Nephron (organoid): ENCODE data around the gene SETD1B.
"Not testable (repeated sequence)": the region's sequence is repeated elsewhere in the genome, so short reads cannot be mapped to it uniquely, and the experiment has no call there.

Experiments used
- H3K27ac Mint-ChIP-seq, 3 experiments: 2 replicates each; pipeline ENCODE4 v1.8.0; 2020; ENCODE audit warnings: mixed read lengths in 3 of 3, mild to moderate bottlenecking in 2 of 3, moderate library complexity in 1 of 3
- H3K27me3 Mint-ChIP-seq: 2 replicates; pipeline ENCODE4 v1.8.0; 2021; ENCODE audit warnings: low read depth, mild to moderate bottlenecking, moderate library complexity, mixed read lengths
- H3K36me3 Mint-ChIP-seq: 2 replicates; pipeline ENCODE4 v1.8.0; 2020; ENCODE audit warnings: low read depth, mixed read lengths
- H3K4me1 Mint-ChIP-seq: 2 replicates; pipeline ENCODE4 v1.8.0; 2020; ENCODE audit warnings: mixed read lengths
- H3K4me3 Mint-ChIP-seq, 3 experiments: 2 replicates each; pipeline ENCODE4 v1.8.0; 2020; ENCODE audit warnings: mild to moderate bottlenecking in 3 of 3, mixed read lengths in 3 of 3, moderate library complexity in 2 of 3
- H3K9me3 Mint-ChIP-seq: 2 replicates; pipeline ENCODE4 v1.8.0; 2020; ENCODE audit warnings: mixed read lengths
- TF ChIP-seq, protein P1 (sequence below), 3 experiments: fragments of 200-600 bp; sonication (generic); IDR thresholded peaks; one replicate each; pipeline ENCODE4 v1.5.0; 2021; ENCODE audit warnings: antibody characterized with exemption in 3 of 3; ENCODE audit not compliant: unreplicated experiment in 3 of 3

SETD1B gene

DNA sequence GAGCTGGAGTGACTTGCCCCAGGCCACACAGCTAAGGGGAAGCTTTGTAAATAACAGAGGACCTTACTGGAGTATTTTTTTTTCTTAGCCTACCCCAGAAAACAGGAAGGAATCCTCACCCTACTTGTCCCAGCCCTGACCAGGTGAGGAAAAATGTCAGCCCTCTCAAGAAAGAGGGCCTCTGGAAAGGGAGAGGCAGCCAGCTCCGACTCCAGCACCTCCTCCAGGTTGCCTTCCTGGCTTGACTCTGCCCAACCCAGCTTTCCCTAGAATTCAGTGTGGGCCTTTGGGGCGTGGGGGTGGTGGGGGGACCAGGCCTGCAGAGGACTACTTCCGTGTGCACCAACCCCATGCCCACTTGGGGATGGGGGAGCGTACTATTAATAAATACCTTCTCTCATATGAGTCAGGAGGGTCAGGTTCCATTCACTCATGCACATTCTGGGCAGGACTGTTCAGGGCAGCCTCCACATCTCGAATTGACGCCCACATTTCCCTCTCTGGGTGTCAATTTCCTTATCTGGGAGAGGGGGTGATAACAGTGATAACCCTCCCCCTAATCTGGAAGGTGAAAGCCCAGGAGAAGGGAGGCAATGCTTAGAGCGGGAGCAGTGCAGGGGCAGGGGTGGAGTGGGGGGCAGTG lies 15.5 kb upstream of the SETD1B start:
- Mint-ChIP-seq H3K27me3 (peaks cover 10% of the 10 kb centered on the region), H3K27ac (no peak overlapping the region), H3K36me3 (no peaks in the 10 kb centered on the region)

DNA sequence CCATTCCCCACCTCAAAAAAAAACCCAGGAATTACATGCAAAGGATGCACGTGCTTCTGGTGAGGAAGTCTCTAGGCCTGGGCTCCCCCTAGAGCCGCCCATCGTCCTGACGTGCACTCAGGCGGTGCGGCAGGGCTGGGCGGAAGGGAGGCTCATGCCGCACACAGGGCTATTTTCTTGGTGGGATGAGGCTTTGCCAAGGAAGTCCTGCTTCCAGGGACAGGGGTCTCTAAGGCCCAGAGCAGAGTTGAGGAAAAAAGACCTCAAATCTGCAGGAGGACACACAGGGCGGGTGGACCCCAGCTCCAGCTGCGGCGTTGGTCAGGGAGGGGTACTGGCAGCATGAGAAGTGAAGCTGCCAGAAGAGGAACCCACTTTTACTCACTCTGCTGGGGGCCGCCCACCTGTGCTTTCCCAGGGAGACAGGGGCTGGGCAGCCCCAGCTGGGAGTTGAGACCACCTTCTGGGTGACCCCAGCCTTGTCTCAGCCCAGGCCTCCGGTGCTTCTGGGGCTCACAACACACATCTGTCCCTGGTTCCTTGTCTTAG lies 14.5 kb upstream of the SETD1B start:
- Mint-ChIP-seq H3K4me3 (no peak overlapping the region), H3K27me3 (peaks cover 10% of the 10 kb centered on the region), H3K4me1 (peaks cover 16% of the 10 kb centered on the region), H3K9me3 (no peaks in the 10 kb centered on the region), H3K27ac (no peak overlapping the region), H3K36me3 (no peaks in the 10 kb centered on the region)
- TF ChIP-seq, protein P1, sequence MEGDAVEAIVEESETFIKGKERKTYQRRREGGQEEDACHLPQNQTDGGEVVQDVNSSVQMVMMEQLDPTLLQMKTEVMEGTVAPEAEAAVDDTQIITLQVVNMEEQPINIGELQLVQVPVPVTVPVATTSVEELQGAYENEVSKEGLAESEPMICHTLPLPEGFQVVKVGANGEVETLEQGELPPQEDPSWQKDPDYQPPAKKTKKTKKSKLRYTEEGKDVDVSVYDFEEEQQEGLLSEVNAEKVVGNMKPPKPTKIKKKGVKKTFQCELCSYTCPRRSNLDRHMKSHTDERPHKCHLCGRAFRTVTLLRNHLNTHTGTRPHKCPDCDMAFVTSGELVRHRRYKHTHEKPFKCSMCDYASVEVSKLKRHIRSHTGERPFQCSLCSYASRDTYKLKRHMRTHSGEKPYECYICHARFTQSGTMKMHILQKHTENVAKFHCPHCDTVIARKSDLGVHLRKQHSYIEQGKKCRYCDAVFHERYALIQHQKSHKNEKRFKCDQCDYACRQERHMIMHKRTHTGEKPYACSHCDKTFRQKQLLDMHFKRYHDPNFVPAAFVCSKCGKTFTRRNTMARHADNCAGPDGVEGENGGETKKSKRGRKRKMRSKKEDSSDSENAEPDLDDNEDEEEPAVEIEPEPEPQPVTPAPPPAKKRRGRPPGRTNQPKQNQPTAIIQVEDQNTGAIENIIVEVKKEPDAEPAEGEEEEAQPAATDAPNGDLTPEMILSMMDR (IDR thresholded peaks at IDR 0.05; ENCODE audit: unreplicated experiment in 3 of 3): no peak

More for the DNA sequence above, 15.5 kb upstream of the SETD1B start:
- TF ChIP-seq, protein P1 (IDR thresholded peaks at IDR 0.05; ENCODE audit: unreplicated experiment in 3 of 3): no peak
- Mint-ChIP-seq H3K4me1 (peaks cover 19% of the 10 kb centered on the region), H3K4me3 (no peak overlapping the region), H3K9me3 (no peaks in the 10 kb centered on the region)

DNA sequence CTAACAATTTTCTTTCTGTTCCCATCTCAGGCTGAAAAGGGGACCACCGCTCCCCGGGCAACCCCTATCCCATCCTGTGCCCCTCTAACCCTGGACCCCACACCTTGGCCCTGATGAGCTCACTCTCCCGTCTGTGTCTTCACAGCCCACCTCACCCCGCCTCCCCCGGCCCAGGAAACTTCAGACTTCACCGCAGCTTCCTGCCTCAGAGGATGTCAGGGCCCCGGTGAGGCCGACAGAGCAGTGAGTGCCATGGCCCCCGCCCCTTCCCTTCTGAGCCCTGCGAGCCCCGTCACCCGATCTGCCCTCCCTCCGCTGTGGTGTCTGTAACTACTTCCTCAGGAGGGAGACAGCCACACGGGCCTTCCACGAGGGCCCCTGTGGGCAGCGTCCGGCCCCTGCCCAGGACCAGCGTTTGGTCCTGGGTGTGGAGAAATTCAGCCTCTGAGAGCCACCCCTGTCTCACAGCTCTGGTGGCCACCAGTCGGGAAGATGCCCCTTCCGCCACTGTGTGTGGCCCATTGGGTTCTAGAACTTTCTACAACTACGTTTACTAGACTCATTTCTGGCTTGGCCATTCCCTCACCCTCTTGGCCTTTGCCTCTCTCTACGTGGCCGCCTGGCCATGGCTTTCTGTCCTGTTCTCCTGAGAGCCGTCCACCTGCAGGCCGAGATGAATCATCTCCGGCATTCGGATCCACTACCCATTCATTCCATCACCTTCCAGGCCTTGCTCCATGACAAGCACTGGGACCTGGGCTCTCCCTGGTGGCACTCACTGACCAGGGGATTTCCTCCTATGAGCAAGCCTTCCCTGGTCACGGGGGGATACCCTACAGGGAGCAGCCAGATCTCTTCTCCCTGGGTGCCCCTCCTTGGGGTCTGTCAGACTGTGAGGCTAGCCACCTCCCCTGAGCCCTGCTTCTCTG lies 13.7 kb upstream of the SETD1B start:
- TF ChIP-seq, protein P1 (IDR thresholded peaks at IDR 0.05; ENCODE audit: unreplicated experiment in 3 of 3): no peak
- Mint-ChIP-seq H3K9me3 (no peaks in the 10 kb centered on the region), H3K27me3 (peaks cover 7% of the 10 kb centered on the region), H3K4me3 (peak overlapping the region in 1 of 3 experiments; percentile 2), H3K27ac (peak overlapping the region in 1 of 3 experiments; percentile 61), H3K36me3 (peaks cover 2% of the 10 kb centered on the region), H3K4me1 (peaks cover 24% of the 10 kb centered on the region)

DNA sequence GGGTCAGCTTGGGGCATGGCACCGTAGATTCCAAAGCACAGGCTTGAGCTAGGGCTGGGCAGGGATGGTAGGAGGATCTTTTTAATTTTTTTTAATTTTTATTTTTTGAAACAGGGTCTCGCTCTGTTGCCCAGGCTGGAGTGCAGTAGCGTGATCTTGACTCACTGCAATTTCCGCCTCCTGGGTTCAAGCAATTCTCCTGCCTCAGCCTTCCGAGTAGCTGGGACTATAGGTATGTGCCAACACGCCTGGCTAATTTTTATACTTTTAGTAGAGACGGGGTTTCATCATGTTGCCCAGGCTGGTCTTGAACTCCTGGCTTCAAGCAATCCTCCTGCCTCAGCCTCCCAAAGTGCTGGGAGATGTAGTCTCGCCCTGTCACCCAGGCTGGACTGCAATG lies 13.0 kb upstream of the SETD1B start:
- H3K36me3 Mint-ChIP-seq, H3K4me3 Mint-ChIP-seq, H3K27me3 Mint-ChIP-seq, H3K9me3 Mint-ChIP-seq, H3K27ac Mint-ChIP-seq: not testable (repeated sequence)
- peaks cover 29% of the 10 kb centered on the region for H3K4me1 Mint-ChIP-seq

DNA sequence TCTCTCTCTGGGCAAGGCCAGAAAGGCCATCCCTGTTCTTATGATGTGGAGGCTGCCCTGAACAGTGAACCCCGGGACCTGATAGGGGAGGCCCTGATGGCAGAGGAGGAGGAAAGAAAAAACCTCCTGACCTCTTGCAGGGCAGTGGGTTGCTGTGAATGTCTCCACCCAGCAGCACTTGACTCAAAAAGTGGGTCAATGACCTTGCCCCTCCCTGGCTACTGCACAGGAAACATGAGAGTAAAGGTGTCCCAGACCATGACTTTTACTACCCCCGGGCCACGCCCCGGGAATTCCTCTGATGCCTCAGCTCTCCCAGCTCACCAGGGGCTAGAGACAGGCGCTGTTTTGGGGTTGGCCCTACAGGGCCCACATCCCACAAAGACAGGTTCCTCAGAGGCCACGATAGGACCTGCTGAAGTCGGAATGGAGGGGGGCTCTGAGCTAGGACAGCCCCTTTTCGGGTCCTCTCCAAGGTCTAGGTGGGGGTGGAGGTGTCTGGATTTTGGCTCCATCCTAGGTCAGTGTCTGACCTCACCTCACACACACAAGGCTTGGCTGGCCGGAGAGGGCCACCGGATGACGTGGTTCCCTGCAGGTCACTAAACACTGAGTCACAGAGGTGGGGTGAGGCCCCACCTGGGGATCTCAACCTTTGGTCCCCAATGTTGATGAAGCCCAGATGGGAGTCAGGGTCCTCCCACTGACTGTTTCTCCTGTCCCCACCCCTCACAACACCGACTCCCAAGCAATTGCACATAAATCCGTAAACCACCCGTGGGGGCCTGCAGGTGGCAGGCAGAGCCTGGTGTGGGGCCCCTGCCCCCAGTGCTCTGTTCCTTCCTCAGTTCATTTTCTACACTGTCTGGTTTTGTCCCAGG lies 11.9 kb upstream of the SETD1B start:
- H3K4me3 Mint-ChIP-seq: peak overlapping the region; percentile 79 to 84 (median 83)
- peak overlapping the region; percentile 48 to 83 (median 60) for H3K27ac Mint-ChIP-seq
- no peaks in the 10 kb centered on the region for H3K9me3 Mint-ChIP-seq
- H3K4me1 Mint-ChIP-seq: peaks cover 33% of the 10 kb centered on the region
- peaks cover 5% of the 10 kb centered on the region for H3K36me3 Mint-ChIP-seq
- peaks cover 7% of the 10 kb centered on the region for H3K27me3 Mint-ChIP-seq
- TF ChIP-seq, protein P1 (IDR thresholded peaks at IDR 0.05; ENCODE audit: unreplicated experiment in 3 of 3): no peak
